ENCODE data around the gene STT3A.

STT3A gene

GRCh38 chr11:125591649-125592304 lies 875 bp upstream of the STT3A start:
- DNase-seq = peak; percentile 40

- peak; percentile 24 for DNase-seq
These were observed 615 bp downstream of the STT3A start for GRCh38 chr11:125593114-125593820.

- no peak for DNase-seq
These were observed 2.3 kb downstream of the STT3A start for GRCh38 chr11:125594958-125595357.

GRCh38 chr11:125600663-125601062 lies 8.0 kb downstream of the STT3A start:
- no peak for DNase-seq

- DNase-seq = no peak
These were observed 10.6 kb downstream of the STT3A start for GRCh38 chr11:125603207-125603606.

- DNase-seq = no peak
These were observed 12.8 kb downstream of the STT3A start for GRCh38 chr11:125605417-125605816.

- no peak for DNase-seq
These were observed 16.9 kb downstream of the STT3A start for GRCh38 chr11:125609545-125609944.

GRCh38 chr11:125618383-125618782 lies 25.7 kb downstream of the STT3A start:
- no peak for DNase-seq

- DNase-seq = no peak
These were observed 29.3 kb downstream of the STT3A start for GRCh38 chr11:125621995-125622394.

- no peak for DNase-seq
These were observed 30.4 kb downstream of the STT3A start for GRCh38 chr11:125623064-125623463.

- DNase-seq = no peak
These were observed 32.1 kb downstream of the STT3A start, which contains the start of gene CHEK1 for GRCh38 chr11:125624756-125625213. TSS of gene CHEK1 (plus strand) at chr11:125625163. CDS start at chr11:125626769, 1,606 bp downstream.

- no peak for DNase-seq
These were observed 32.6 kb downstream of the STT3A start for GRCh38 chr11:125625225-125625629.

- peak; percentile 94 for DNase-seq
These were observed 33.1 kb downstream of the STT3A start for GRCh38 chr11:125625630-125626287.

- peak; percentile 53 for DNase-seq
These were observed 33.8 kb downstream of the STT3A start for GRCh38 chr11:125626288-125626950.

GRCh38 chr11:125627236-125627910 lies 34.7 kb downstream of the STT3A start:
- DNase-seq = no peak

- no peak for DNase-seq
These were observed 45.2 kb downstream of the STT3A start for GRCh38 chr11:125637840-125638239.

- DNase-seq = no peak
These were observed 45.7 kb downstream of the STT3A start for GRCh38 chr11:125638315-125638714.

- no peak for DNase-seq
These were observed 53.2 kb downstream of the STT3A start for GRCh38 chr11:125645871-125646270.

GRCh38 chr11:125649465-125650166 lies 57.0 kb downstream of the STT3A start:
- no peak for DNase-seq

- DNase-seq = peak; percentile 48
These were observed 70.0 kb downstream of the STT3A start for GRCh38 chr11:125662689-125663088.

- DNase-seq = peak; percentile 19
These were observed 71.3 kb downstream of the STT3A start for GRCh38 chr11:125663910-125664309.

GRCh38 chr11:125667151-125667550 lies 74.5 kb downstream of the STT3A start:
- no peak for DNase-seq
